Measurements from ENCODE around the gene KCNN2. TPM values are rescaled to one million over a fixed set of nuclear protein-coding genes. Genes with fewer than 3 reads are reported as not detected.

KCNN2 gene
- total and polyA plus RNA-seq, 2 of the 8 experiments (the other 6 are each of a cell fraction or from before 2014, with no cell fraction given), result 13.1 to 18.6 TPM

DNA sequence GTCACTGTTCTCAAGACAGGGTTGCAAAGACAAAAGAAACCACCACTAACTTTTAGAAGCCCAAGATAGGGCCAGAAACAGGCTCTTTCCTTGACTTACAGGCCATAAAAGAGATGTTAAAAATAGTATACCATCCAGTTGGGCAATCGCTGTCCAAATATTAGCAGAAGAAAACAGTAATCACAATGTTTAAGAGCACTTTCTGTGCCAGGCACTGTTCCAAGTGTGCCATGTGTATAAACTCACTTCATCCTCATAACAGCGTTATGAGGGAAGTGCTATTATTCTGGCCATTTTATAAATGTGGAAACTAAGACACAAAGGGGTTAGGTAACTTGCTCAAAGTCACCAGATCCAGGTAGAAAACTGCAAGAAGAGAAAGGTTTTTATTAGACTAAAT, 111.7 kb downstream of the KCNN2 start:
- ChIA-PET POLR2A (ENCODE audit: partially characterized antibody) (no interaction called here), CTCF (ENCODE audit: partially characterized antibody) (no interaction called here)
- Histone ChIP-seq H3K4me3 (ENCODE audit: extremely low read depth in 1 of 4, insufficient read depth in 2 of 4, low read depth in 3 of 4, low read length in 4 of 4) (no peak overlapping the region), H3K79me2 (ENCODE audit: control insufficient read depth in 1 of 2, insufficient read depth in 2 of 2, low read length in 2 of 2) (peaks cover 0 to 17% of the 10 kb centered on the region in 2 experiments; a peak in 2 of 4 replicates), H3K18ac (ENCODE audit: extremely low read depth, low read length) (no peak overlapping the region), H3K36me3 (ENCODE audit: control insufficient read depth in 2 of 4, insufficient read depth in 4 of 4, low read length in 3 of 4) (peaks cover 0 to 23% (median 3%) of the 10 kb centered on the region in 4 experiments; a peak in 4 of 8 replicates), H4K5ac (ENCODE audit: insufficient read length, low read depth, low read length) (no peak overlapping the region), H3K14ac (ENCODE audit: insufficient read length) (no peak overlapping the region), H3K56ac (replicated peaks; ENCODE audit: insufficient read length, low read depth, low read length) (no peak overlapping the region), H4K91ac (replicated peaks; ENCODE audit: insufficient read length, low read length) (no peak overlapping the region), H3K4me1 (replicated peaks in 1 of 4; ENCODE audit: control insufficient read depth in 3 of 4, insufficient read depth in 4 of 4, low read length in 3 of 4) (peaks cover 0 to 3% (median 2%) of the 10 kb centered on the region in 4 experiments; a peak in 4 of 7 replicates), H2AFZ (ENCODE audit: low read length) (no peak overlapping the region), H4K8ac (ENCODE audit: extremely low read depth, insufficient read depth, low read length) (no peak overlapping the region), H3K4ac (replicated peaks; ENCODE audit: insufficient read length, low read depth, low read length) (no peak overlapping the region), H2BK120ac (replicated peaks; ENCODE audit: low read depth, low read length) (no peak overlapping the region), H3K27me3 (replicated peaks in 1 of 4; ENCODE audit: control insufficient read depth in 3 of 4, extremely low read depth in 1 of 4, insufficient read depth in 3 of 4, low read length in 3 of 4) (no peaks in the 10 kb centered on the region), H3K27ac (ENCODE audit: low read depth, low read length) (no peak overlapping the region), H2AK5ac (ENCODE audit: low read depth, low read length) (no peak overlapping the region), H3K9ac (replicated peaks in 1 of 4; ENCODE audit: extremely low read depth in 1 of 4, low read depth in 3 of 4, low read length in 3 of 4) (no peak overlapping the region), H3K23ac (ENCODE audit: insufficient read length) (no peak overlapping the region), H2BK15ac (ENCODE audit: low read length) (no peak overlapping the region), H3K23me2 (ENCODE audit: low read depth, low read length) (no peaks in the 10 kb centered on the region), H3K79me1 (ENCODE audit: low read depth, low read length) (no peaks in the 10 kb centered on the region; the same call in 1 of the 2 replicates), H2BK5ac (ENCODE audit: low read depth, low read length) (no peak overlapping the region), H2BK20ac (ENCODE audit: low read length) (no peak overlapping the region), H2BK12ac (ENCODE audit: low read depth, low read length) (no peak overlapping the region), H3K4me2 (ENCODE audit: insufficient read depth in 1 of 2, low read depth in 2 of 2, low read length in 2 of 2) (no peak overlapping the region), H3K9me3 (ENCODE audit: insufficient read depth in 2 of 2, low read depth in 1 of 2, low read length in 1 of 2) (peaks cover 0 to under 1% of the 10 kb centered on the region in 2 experiments; a peak in 1 of 4 replicates), H4K20me1 (replicated peaks in 1 of 2; ENCODE audit: control insufficient read depth in 1 of 2, insufficient read depth in 2 of 2, low read length in 2 of 2) (no peaks in the 10 kb centered on the region)
- DNase-seq (ENCODE audit: low read depth in 1 of 2, low spot score in 2 of 2) (no peak), FAIRE-seq (no peak)
- 93% methylated on average over 2 of the region's 2 CpGs; no CpG with 5 or more reads in 1 of the 2 experiments for WGBS, 2 experiments (ENCODE audit: extremely low coverage in 1 of 2, insufficient coverage in 1 of 2, insufficient read length in 1 of 2, insufficient replicate concordance in 2 of 2, low coverage in 1 of 2, low lambda C conversion rate in 2 of 2, missing lambda C conversion rate in 1 of 2)
- TF ChIP-seq SRF (IDR thresholded peaks at IDR 0.05; ENCODE audit: low read depth, low read length) (no peak), JUN (IDR thresholded peaks at IDR 0.05; ENCODE audit: low read depth, low read length) (no peak), RAD21 (IDR thresholded peaks at IDR 0.05 in 1 of 2, conservative IDR thresholded peaks at IDR 0.05 in 1 of 2; ENCODE audit: low read depth in 2 of 2, low read length in 2 of 2) (no peak)
- TF ChIP-seq, protein P1, sequence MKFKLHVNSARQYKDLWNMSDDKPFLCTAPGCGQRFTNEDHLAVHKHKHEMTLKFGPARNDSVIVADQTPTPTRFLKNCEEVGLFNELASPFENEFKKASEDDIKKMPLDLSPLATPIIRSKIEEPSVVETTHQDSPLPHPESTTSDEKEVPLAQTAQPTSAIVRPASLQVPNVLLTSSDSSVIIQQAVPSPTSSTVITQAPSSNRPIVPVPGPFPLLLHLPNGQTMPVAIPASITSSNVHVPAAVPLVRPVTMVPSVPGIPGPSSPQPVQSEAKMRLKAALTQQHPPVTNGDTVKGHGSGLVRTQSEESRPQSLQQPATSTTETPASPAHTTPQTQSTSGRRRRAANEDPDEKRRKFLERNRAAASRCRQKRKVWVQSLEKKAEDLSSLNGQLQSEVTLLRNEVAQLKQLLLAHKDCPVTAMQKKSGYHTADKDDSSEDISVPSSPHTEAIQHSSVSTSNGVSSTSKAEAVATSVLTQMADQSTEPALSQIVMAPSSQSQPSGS (IDR thresholded peaks at IDR 0.05; ENCODE audit: low read length), result no peak
